ENCODE results near the gene CISH.

DNA sequence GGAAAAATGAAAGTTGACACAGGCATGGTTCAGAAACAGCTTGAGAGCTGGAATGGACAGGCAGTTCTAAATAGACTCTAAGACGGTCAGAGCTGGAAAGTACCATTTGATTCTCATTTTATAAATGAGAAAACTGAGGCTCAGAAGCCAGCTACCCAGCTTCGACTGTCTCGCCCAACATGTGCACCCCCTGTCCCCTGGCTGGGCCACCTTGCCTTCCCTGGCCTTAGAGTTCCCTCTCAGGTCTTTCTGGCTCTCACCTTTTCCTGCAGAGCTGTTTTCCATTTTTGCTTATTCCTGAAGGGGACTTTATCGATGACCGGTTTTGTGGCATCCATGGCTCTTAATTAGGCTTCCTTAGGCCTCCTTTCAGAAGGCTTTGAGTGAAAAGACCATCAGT lies 45.8 kb upstream of the CISH start:
- no peak for TF ChIP-seq EZH2phosphoT487 (conservative IDR thresholded peaks at IDR 0.05; ENCODE audit: low read length)
- TF ChIP-seq, protein P1, sequence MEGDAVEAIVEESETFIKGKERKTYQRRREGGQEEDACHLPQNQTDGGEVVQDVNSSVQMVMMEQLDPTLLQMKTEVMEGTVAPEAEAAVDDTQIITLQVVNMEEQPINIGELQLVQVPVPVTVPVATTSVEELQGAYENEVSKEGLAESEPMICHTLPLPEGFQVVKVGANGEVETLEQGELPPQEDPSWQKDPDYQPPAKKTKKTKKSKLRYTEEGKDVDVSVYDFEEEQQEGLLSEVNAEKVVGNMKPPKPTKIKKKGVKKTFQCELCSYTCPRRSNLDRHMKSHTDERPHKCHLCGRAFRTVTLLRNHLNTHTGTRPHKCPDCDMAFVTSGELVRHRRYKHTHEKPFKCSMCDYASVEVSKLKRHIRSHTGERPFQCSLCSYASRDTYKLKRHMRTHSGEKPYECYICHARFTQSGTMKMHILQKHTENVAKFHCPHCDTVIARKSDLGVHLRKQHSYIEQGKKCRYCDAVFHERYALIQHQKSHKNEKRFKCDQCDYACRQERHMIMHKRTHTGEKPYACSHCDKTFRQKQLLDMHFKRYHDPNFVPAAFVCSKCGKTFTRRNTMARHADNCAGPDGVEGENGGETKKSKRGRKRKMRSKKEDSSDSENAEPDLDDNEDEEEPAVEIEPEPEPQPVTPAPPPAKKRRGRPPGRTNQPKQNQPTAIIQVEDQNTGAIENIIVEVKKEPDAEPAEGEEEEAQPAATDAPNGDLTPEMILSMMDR (IDR thresholded peaks at IDR 0.05; ENCODE audit: insufficient read depth, low read length, poor library complexity, severe bottlenecking), result no peak
